ENCODE results near the gene IQCC.

IQCC gene

DNA sequence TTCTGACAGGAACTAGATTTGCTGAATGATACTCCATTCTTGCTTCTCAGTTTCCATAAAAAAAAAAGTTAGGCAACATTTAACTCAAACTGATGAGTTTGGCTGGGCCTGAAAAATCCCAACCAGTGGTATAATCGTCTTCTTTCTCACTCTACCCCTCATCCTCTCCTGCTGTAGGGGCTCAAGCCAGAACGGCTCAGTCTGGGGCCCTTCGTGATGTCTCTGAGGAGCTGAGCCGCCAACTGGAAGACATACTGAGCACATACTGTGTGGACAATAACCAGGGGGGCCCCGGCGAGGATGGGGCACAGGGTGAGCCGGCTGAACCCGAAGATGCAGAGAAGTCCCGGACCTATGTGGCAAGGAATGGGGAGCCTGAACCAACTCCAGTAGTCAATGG, 24.4 kb upstream of the IQCC start:
- no peaks in the 10 kb centered on the region for H3K9me3 ChIP-seq (ENCODE audit: control insufficient read depth, insufficient read depth, low read length)
- H3K4me3 ChIP-seq (ENCODE audit: low read depth, low read length): peak overlapping the region; percentile 72; the same call in 1 of the 2 replicates
- peaks cover 19% of the 10 kb centered on the region for H3K4me1 ChIP-seq (ENCODE audit: control insufficient read depth, insufficient read depth, low read length)
- no peak overlapping the region for H3K9ac ChIP-seq (ENCODE audit: low read depth, low read length)
- H3K27me3 ChIP-seq (ENCODE audit: control insufficient read depth, insufficient read depth, low read length): no peaks in the 10 kb centered on the region
- H3K36me3 ChIP-seq (ENCODE audit: control insufficient read depth, insufficient read depth, low read length): peaks cover 47% of the 10 kb centered on the region
- no peak overlapping the region for H3K27ac ChIP-seq (ENCODE audit: low read depth, low read length)

DNA sequence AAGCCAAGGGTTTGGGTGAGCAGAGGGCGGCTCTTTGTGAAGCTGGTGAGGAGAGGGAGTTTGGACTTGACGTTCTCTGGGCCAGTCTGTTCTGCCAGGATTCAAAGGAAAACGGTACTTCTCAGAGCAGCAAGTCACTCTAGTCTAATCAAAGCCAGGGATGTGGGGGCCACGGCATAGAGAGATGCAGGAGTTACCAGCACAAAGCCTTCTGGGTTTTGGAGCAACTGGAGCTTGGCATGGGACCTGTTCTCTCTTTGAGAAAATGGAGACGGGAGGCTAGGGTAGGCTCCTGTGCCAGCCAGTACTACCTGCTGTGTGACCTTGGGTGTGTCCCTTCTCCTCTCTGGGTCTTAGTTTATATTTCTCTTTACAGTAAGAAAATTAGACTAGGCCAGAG, 23.9 kb upstream of the IQCC start:
- Histone ChIP-seq H3K9ac (ENCODE audit: low read depth, low read length) (no peak overlapping the region), H3K4me3 (ENCODE audit: low read depth, low read length) (no peak overlapping the region), H3K27me3 (ENCODE audit: control insufficient read depth, insufficient read depth, low read length) (no peaks in the 10 kb centered on the region), H3K4me1 (ENCODE audit: control insufficient read depth, insufficient read depth, low read length) (peaks cover 19% of the 10 kb centered on the region), H3K27ac (ENCODE audit: low read depth, low read length) (no peak overlapping the region), H3K36me3 (ENCODE audit: control insufficient read depth, insufficient read depth, low read length) (peaks cover 52% of the 10 kb centered on the region), H3K9me3 (ENCODE audit: control insufficient read depth, insufficient read depth, low read length) (no peaks in the 10 kb centered on the region)

DNA sequence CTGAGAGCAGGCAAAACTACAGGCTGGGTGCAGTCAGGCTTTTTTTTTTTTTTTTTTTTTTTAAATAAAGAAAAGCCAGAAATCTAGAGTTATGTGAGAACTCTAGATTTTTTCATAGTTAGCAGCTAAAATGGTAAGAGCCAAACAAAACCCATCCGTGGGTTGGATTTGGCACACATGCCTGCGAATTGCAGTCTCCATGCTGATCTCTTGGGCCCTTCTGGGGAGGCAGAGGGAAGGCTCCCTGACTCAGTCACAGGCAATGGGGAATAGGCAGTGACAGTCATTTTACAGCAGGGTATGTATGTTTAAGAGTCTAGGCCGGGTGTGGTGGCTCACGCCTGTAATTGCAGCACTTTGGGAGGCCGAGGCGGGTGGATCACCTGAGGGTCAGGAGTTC, 23.4 kb upstream of the IQCC start:
- Histone ChIP-seq H3K9ac (ENCODE audit: low read depth, low read length) (no peak overlapping the region), H3K4me3 (ENCODE audit: low read depth, low read length) (no peak overlapping the region), H3K27ac (ENCODE audit: low read depth, low read length) (no peak overlapping the region), H3K27me3 (ENCODE audit: control insufficient read depth, insufficient read depth, low read length) (no peaks in the 10 kb centered on the region), H3K4me1 (ENCODE audit: control insufficient read depth, insufficient read depth, low read length) (peaks cover 19% of the 10 kb centered on the region), H3K36me3 (ENCODE audit: control insufficient read depth, insufficient read depth, low read length) (peaks cover 57% of the 10 kb centered on the region), H3K9me3 (ENCODE audit: control insufficient read depth, insufficient read depth, low read length) (no peaks in the 10 kb centered on the region)

DNA sequence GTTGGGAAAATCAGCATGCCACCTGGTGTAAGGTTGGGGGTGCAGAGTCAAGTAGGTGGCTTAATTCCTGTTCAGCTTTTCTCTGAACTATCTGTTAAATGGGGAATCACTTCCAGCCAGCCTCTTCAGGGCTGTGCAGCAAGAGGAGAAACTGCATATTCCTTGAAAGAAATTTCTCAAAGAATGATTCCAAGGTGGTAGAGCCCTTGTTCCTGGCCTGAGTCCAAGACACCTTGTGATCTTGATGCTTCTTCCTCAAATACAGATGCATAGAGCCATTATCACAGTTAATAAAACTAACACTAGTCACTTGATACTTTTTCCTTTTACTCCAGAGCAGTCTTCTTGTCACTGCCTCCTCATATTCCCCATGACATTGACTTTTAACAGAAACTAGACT, 20.8 kb upstream of the IQCC start:
- H3K36me3 ChIP-seq (ENCODE audit: control insufficient read depth, insufficient read depth, low read length): peaks cover 82% of the 10 kb centered on the region
- no peak overlapping the region for H3K9ac ChIP-seq (ENCODE audit: low read depth, low read length)
- no peak overlapping the region for H3K4me3 ChIP-seq (ENCODE audit: low read depth, low read length)
- H3K27ac ChIP-seq (ENCODE audit: low read depth, low read length): no peak overlapping the region
- peaks cover 4% of the 10 kb centered on the region; the same call in 1 of the 2 replicates for H3K4me1 ChIP-seq (ENCODE audit: control insufficient read depth, insufficient read depth, low read length)
- no peaks in the 10 kb centered on the region for H3K9me3 ChIP-seq (ENCODE audit: control insufficient read depth, insufficient read depth, low read length)
- H3K27me3 ChIP-seq (ENCODE audit: control insufficient read depth, insufficient read depth, low read length): no peaks in the 10 kb centered on the region

DNA sequence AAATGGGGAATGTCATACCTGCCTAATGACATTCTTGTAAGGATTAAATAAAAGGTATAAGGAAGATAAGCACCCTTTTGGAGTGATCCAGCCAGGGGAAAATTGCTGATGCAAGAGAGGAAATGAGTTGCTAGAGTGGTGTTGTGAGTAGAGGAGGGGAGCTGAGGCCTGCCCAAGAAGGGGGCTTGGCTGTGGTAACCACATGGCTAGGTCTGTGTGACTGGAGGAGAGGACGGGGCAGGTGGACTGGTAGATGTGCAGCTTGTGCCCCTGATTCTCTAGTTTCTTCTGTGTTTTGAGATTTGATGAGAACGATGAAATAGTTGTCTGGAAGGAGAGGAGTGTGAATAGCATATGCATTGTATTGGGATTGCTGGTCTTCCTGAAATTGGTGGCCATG, 19.4 kb upstream of the IQCC start:
- Histone ChIP-seq H3K36me3 (ENCODE audit: control insufficient read depth, insufficient read depth, low read length) (peaks cover 91% of the 10 kb centered on the region), H3K27me3 (ENCODE audit: control insufficient read depth, insufficient read depth, low read length) (no peaks in the 10 kb centered on the region), H3K4me1 (ENCODE audit: control insufficient read depth, insufficient read depth, low read length) (no peaks in the 10 kb centered on the region), H3K9ac (ENCODE audit: low read depth, low read length) (no peak overlapping the region), H3K27ac (ENCODE audit: low read depth, low read length) (no peak overlapping the region), H3K4me3 (ENCODE audit: low read depth, low read length) (no peak overlapping the region), H3K9me3 (ENCODE audit: control insufficient read depth, insufficient read depth, low read length) (no peaks in the 10 kb centered on the region)

DNA sequence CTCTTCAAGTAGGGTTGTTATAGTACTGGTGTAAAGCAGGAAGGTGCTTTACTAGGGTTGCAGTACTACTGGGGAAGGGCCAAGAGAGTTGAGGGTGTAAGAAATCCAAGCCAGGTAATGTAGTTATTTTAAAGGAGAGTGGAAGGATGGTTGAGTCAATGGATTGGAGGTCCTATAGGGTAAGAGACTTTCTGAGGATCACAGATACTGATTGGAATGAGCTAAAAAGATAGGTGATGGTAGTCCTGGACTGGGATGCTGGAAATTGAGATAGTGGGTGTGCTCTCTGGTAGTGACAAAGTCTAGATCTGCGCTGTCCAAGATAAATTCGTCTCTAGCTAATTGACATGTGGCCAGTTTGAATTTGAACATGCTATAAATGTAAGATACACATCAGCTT, 19.0 kb upstream of the IQCC start:
- Histone ChIP-seq H3K4me3 (ENCODE audit: low read depth, low read length) (no peak overlapping the region), H3K27me3 (ENCODE audit: control insufficient read depth, insufficient read depth, low read length) (no peaks in the 10 kb centered on the region), H3K9me3 (ENCODE audit: control insufficient read depth, insufficient read depth, low read length) (no peaks in the 10 kb centered on the region), H3K36me3 (ENCODE audit: control insufficient read depth, insufficient read depth, low read length) (peaks cover 91% of the 10 kb centered on the region), H3K9ac (ENCODE audit: low read depth, low read length) (no peak overlapping the region; the same call in 1 of the 2 replicates), H3K4me1 (ENCODE audit: control insufficient read depth, insufficient read depth, low read length) (no peaks in the 10 kb centered on the region), H3K27ac (ENCODE audit: low read depth, low read length) (no peak overlapping the region)

DNA sequence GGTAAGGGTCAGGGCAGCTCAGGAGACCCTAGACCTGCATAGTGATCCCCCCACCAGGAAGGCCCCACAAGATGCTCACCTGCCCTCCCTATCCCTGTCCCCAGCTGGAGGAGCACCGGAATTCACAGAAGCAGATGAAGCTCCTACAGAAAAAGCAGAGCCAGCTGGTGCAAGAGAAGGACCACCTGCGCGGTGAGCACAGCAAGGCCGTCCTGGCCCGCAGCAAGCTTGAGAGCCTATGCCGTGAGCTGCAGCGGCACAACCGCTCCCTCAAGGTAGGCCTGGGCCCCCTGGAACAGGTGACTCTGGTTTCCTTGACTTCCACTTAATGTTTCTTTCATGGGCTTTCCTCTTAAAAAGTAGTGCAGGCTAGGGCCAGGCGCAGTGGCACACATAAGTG, 17.6 kb upstream of the IQCC start:
- Histone ChIP-seq H3K9me3 (ENCODE audit: control insufficient read depth, insufficient read depth, low read length) (no peaks in the 10 kb centered on the region), H3K36me3 (ENCODE audit: control insufficient read depth, insufficient read depth, low read length) (peaks cover 91% of the 10 kb centered on the region), H3K9ac (ENCODE audit: low read depth, low read length) (no peak overlapping the region), H3K4me1 (ENCODE audit: control insufficient read depth, insufficient read depth, low read length) (no peaks in the 10 kb centered on the region), H3K27me3 (ENCODE audit: control insufficient read depth, insufficient read depth, low read length) (no peaks in the 10 kb centered on the region), H3K27ac (ENCODE audit: low read depth, low read length) (no peak overlapping the region), H3K4me3 (ENCODE audit: low read depth, low read length) (no peak overlapping the region)

DNA sequence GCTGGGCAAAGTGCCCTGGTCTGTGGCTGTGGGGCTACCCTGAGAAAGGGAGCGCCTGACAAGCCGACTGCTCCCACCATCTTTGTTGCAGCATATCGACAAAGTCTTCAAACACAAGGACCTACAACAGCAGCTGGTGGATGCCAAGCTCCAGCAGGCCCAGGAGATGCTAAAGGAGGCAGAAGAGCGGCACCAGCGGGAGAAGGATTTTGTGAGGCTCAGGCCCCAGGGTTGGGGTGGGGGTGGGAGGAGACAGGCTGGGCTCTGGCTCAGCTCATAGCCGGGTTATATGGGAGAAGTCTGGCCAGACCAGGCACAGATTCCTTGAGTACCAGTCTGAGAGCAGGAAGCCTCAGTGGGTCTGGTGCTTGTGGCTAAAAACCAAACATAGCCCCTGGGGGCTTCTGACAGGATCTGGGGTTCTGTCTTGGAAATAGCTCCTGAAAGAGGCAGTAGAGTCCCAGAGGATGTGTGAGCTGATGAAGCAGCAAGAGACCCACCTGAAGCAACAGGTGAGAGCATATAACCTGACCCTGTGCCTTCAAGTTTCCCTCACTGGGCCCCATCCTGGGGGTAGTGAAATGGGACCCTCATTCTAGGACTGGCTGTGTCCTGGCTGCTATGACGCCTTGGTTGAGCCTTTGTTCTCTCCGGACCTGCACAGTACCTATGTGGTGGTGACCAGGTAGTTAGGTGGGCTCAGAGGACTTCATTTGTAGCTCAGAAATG, 13.1 kb upstream of the IQCC start:
- Histone ChIP-seq H3K36me3 (ENCODE audit: control insufficient read depth, insufficient read depth, low read length) (peaks cover 100% of the 10 kb centered on the region), H3K27ac (ENCODE audit: low read depth, low read length) (no peak overlapping the region), H3K9ac (ENCODE audit: low read depth, low read length) (no peak overlapping the region), H3K4me3 (ENCODE audit: low read depth, low read length) (no peak overlapping the region), H3K27me3 (ENCODE audit: control insufficient read depth, insufficient read depth, low read length) (no peaks in the 10 kb centered on the region), H3K9me3 (ENCODE audit: control insufficient read depth, insufficient read depth, low read length) (no peaks in the 10 kb centered on the region), H3K4me1 (ENCODE audit: control insufficient read depth, insufficient read depth, low read length) (no peaks in the 10 kb centered on the region)

DNA sequence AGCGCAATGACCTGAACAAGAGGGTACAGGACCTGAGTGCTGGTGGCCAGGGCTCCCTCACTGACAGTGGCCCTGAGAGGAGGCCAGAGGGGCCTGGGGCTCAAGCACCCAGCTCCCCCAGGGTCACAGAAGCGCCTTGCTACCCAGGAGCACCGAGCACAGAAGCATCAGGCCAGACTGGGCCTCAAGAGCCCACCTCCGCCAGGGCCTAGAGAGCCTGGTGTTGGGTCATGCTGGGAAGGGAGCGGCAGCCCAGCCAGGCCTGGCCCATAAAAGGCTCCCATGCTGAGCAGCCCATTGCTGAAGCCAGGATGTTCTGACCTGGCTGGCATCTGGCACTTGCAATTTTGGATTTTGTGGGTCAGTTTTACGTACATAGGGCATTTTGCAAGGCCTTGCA, 10.5 kb upstream of the IQCC start:
- H3K4me3 ChIP-seq (ENCODE audit: low read depth, low read length): no peak overlapping the region
- no peak overlapping the region for H3K27ac ChIP-seq (ENCODE audit: low read depth, low read length)
- H3K36me3 ChIP-seq (ENCODE audit: control insufficient read depth, insufficient read depth, low read length): peaks cover 85% of the 10 kb centered on the region
- no peaks in the 10 kb centered on the region for H3K27me3 ChIP-seq (ENCODE audit: control insufficient read depth, insufficient read depth, low read length)
- H3K9me3 ChIP-seq (ENCODE audit: control insufficient read depth, insufficient read depth, low read length): no peaks in the 10 kb centered on the region
- H3K4me1 ChIP-seq (ENCODE audit: control insufficient read depth, insufficient read depth, low read length): peaks cover 16% of the 10 kb centered on the region
- no peak overlapping the region for H3K9ac ChIP-seq (ENCODE audit: low read depth, low read length)

DNA sequence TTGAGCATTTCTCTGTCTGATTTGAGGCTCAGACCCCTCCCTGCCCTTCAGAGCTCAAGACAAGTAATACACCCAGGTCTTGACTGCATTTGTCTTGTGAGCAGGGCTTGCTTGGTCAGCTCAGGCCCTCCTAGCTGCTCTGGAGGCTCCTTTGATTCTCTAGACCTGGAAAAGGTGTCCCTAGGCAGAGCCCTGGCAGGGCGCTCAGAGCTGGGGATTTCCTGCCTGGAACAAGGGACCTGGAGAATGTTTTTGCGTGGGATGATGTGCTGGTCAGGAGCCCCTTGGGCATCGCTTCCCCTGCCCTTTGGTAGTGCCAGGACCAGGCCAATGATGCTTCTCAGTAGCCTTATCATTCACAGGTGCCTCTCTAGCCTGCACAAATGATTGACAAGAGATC, 9.9 kb upstream of the IQCC start:
- Histone ChIP-seq H3K27me3 (ENCODE audit: control insufficient read depth, insufficient read depth, low read length) (no peaks in the 10 kb centered on the region), H3K9me3 (ENCODE audit: control insufficient read depth, insufficient read depth, low read length) (no peaks in the 10 kb centered on the region), H3K4me1 (ENCODE audit: control insufficient read depth, insufficient read depth, low read length) (peaks cover 18% of the 10 kb centered on the region), H3K9ac (ENCODE audit: low read depth, low read length) (no peak overlapping the region), H3K36me3 (ENCODE audit: control insufficient read depth, insufficient read depth, low read length) (peaks cover 80% of the 10 kb centered on the region), H3K4me3 (ENCODE audit: low read depth, low read length) (no peak overlapping the region), H3K27ac (ENCODE audit: low read depth, low read length) (no peak overlapping the region)

DNA sequence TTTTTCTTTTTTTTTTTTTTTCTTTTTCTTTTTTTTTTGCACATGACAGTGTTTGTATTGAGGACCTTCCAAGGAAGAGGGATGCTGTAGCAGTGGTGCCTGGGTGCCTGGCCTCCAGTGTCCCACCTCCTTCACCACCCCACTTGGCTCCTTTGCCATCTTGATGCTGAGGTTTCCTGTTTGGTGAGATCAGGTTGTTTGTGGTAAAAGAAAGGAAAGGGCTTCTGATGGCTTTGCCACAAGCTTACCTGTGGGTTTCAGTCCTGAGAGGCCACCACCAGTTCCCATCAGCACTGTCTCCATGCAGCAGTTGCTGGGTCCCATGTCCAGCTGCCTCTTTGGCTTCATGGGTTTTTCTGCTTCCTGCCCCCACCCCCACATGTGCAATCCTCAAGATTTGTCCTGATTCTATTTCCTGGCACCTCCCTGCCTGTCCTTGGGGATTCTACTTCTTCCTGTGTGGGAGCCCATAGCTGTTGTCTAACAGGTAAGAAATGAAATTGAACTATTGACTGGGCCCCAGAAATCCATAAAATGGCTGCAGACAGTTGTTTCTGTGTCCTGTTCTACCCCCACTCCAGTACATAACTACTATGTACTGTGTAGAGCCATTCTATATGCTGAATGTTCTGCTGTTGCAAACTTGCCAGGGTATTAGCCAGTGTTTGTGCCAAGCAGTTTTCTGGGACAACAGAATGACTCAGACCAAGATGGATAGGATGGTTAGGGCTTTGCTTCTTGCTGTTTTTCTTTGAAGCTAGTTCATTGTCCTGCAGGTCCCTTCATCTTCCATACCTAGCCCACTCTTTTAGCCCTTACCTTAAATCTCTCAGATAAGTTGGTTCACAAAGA, 9.3 kb upstream of the IQCC start:
- H3K9ac ChIP-seq (ENCODE audit: low read depth, low read length): no peak overlapping the region
- H3K4me1 ChIP-seq (ENCODE audit: control insufficient read depth, insufficient read depth, low read length): peaks cover 20% of the 10 kb centered on the region
- no peak overlapping the region for H3K27ac ChIP-seq (ENCODE audit: low read depth, low read length)
- H3K9me3 ChIP-seq (ENCODE audit: control insufficient read depth, insufficient read depth, low read length): no peaks in the 10 kb centered on the region
- H3K27me3 ChIP-seq (ENCODE audit: control insufficient read depth, insufficient read depth, low read length): no peaks in the 10 kb centered on the region
- no peak overlapping the region for H3K4me3 ChIP-seq (ENCODE audit: low read depth, low read length)
- H3K36me3 ChIP-seq (ENCODE audit: control insufficient read depth, insufficient read depth, low read length): peaks cover 73% of the 10 kb centered on the region
